ENCODE data around the gene P4HA1.
A peak's percentile ranks its signal among the peaks of the same experiment; 100 is the strongest.
"Not testable (repeated sequence)": the region's sequence is repeated elsewhere in the genome, so short reads cannot be mapped to it uniquely, and the experiment has no call there.

The P4HA1 gene

GRCh38 chr10:73096449-73097304, at the start of gene P4HA1:
Gene P4HA1 (minus strand): TSS chr10:73096866. CDS start chr10:73074883, 21,983 bp downstream.
- peak; percentile 99 for DNase-seq (ENCODE audit: low read depth)

GRCh38 chr10:73141603-73142002, 44.9 kb upstream of the P4HA1 start:
- no peak for DNase-seq (ENCODE audit: low read depth)

GRCh38 chr10:73139251-73139650, 42.6 kb upstream of the P4HA1 start:
- DNase-seq (ENCODE audit: low read depth), result no peak

- DNase-seq (ENCODE audit: low read depth), result no peak
These were observed 40.0 kb upstream of the P4HA1 start for GRCh38 chr10:73136627-73137026.

GRCh38 chr10:73134727-73135126, 38.1 kb upstream of the P4HA1 start:
- no peak for DNase-seq (ENCODE audit: low read depth)

- DNase-seq (ENCODE audit: low read depth), result no peak
These were observed 35.4 kb upstream of the P4HA1 start for GRCh38 chr10:73131913-73132686.

GRCh38 chr10:73131301-73131700, 34.6 kb upstream of the P4HA1 start:
- DNase-seq (ENCODE audit: low read depth), result no peak

GRCh38 chr10:73126343-73126742, 29.7 kb upstream of the P4HA1 start:
- no peak for DNase-seq (ENCODE audit: low read depth)

- no peak for DNase-seq (ENCODE audit: low read depth)
These were observed 23.3 kb upstream of the P4HA1 start for GRCh38 chr10:73119952-73120351.

GRCh38 chr10:73119457-73119856, 22.8 kb upstream of the P4HA1 start:
- DNase-seq (ENCODE audit: low read depth), result no peak

GRCh38 chr10:73117976-73118743, 21.5 kb upstream of the P4HA1 start:
- no peak for DNase-seq (ENCODE audit: low read depth)

- DNase-seq (ENCODE audit: low read depth), result no peak
These were observed 19.4 kb upstream of the P4HA1 start for GRCh38 chr10:73116017-73116416.

- DNase-seq (ENCODE audit: low read depth), result no peak
These were observed 16.9 kb upstream of the P4HA1 start for GRCh38 chr10:73113551-73113950.

- DNase-seq (ENCODE audit: low read depth), result not testable (repeated sequence)
These were observed 15.4 kb upstream of the P4HA1 start for GRCh38 chr10:73112032-73112431.

- DNase-seq (ENCODE audit: low read depth), result peak; percentile 17
These were observed 13.7 kb upstream of the P4HA1 start, which contains the start of gene NUDT13 for GRCh38 chr10:73110345-73110849. Gene NUDT13 (plus strand): TSS chr10:73110455. CDS start chr10:73114366, 3,911 bp downstream.

GRCh38 chr10:73109248-73109652, 12.6 kb upstream of the P4HA1 start:
- DNase-seq (ENCODE audit: low read depth), result not testable (repeated sequence)

GRCh38 chr10:73106301-73106700, 9.6 kb upstream of the P4HA1 start:
- DNase-seq (ENCODE audit: low read depth), result no peak

- no peak for DNase-seq (ENCODE audit: low read depth)
These were observed 2.5 kb upstream of the P4HA1 start for GRCh38 chr10:73099141-73099540.

GRCh38 chr10:73097305-73097670, 622 bp upstream of the P4HA1 start:
- no peak for DNase-seq (ENCODE audit: low read depth)

- peak; percentile 68 for DNase-seq (ENCODE audit: low read depth)
These were observed 621 bp downstream of the P4HA1 start for GRCh38 chr10:73096041-73096448.

GRCh38 chr10:73095481-73096021, 1.1 kb downstream of the P4HA1 start:
- peak; percentile 12 for DNase-seq (ENCODE audit: low read depth)

- DNase-seq (ENCODE audit: low read depth), result no peak
These were observed 1.6 kb downstream of the P4HA1 start for GRCh38 chr10:73094986-73095480.
